Trophoblast cell (in vitro differentiated cells and primary cell): Measurements from ENCODE around the gene EVC2.

Experiments used
- DNase-seq, 2 donors: peaks; one replicate each; pipeline ENCODE4 v3.0.0-alpha.2; 2016
- H2AFZ ChIP-seq: 2 replicates; pipeline ENCODE4 v1.6.1; 2013; ENCODE audit warnings: low read length, moderate library complexity, mild to moderate bottlenecking; ENCODE audit not compliant: insufficient read depth, poor library complexity
- H2AK5ac ChIP-seq: 2 replicates; pipeline ENCODE4 v1.6.1; 2013; ENCODE audit warnings: mild to moderate bottlenecking, low read length
- H2BK120ac ChIP-seq: 2 replicates; pipeline ENCODE4 v1.6.1; 2013; ENCODE audit warnings: low read length, mild to moderate bottlenecking, moderate library complexity; ENCODE audit not compliant: insufficient read depth, poor library complexity
- H2BK12ac ChIP-seq: 2 replicates; pipeline ENCODE4 v1.6.1; 2013; ENCODE audit warnings: mild to moderate bottlenecking, low read length, moderate library complexity
- H2BK5ac ChIP-seq: 2 replicates; pipeline ENCODE4 v1.6.1; 2013; ENCODE audit warnings: low read length, low read depth, moderate library complexity, mild to moderate bottlenecking; ENCODE audit not compliant: poor library complexity
- H3K14ac ChIP-seq: 2 replicates; pipeline ENCODE4 v1.6.1; 2013; ENCODE audit warnings: mild to moderate bottlenecking, low read length
- H3K18ac ChIP-seq: 2 replicates; pipeline ENCODE4 v1.6.1; 2013; ENCODE audit warnings: mild to moderate bottlenecking, low read length
- H3K23ac ChIP-seq: 2 replicates; pipeline ENCODE4 v1.6.1; 2013; ENCODE audit warnings: low read length
- H3K27ac ChIP-seq: 2 replicates; pipeline ENCODE4 v1.5.1; 2013; ENCODE audit warnings: low read depth, mild to moderate bottlenecking, inconsistent platforms, low read length, moderate library complexity
- H3K27me3 ChIP-seq: 2 replicates; pipeline ENCODE4 v1.6.1; 2013; ENCODE audit warnings: inconsistent platforms, mild to moderate bottlenecking, low read length, moderate library complexity; ENCODE audit not compliant: insufficient read depth
- H3K36me3 ChIP-seq, 2 experiments: 1 replicate in 1 of 2; 2 replicates in 1 of 2; pipeline ENCODE4 v1.6.1; 2013; ENCODE audit warnings: low read length in 2 of 2, mild to moderate bottlenecking in 2 of 2, moderate library complexity in 1 of 2; ENCODE audit not compliant: insufficient read depth in 2 of 2, control insufficient read depth in 1 of 2
- H3K4ac ChIP-seq: 2 replicates; pipeline ENCODE4 v1.6.1; 2013; ENCODE audit warnings: low read depth, mild to moderate bottlenecking, low read length, moderate library complexity
- H3K4me1 ChIP-seq, 2 experiments: 1 replicate in 1 of 2; 2 replicates in 1 of 2; pipeline ENCODE4 v1.6.1; 2013; ENCODE audit warnings: low read length in 2 of 2, mild to moderate bottlenecking in 2 of 2, moderate library complexity in 1 of 2; ENCODE audit not compliant: insufficient read depth in 2 of 2, control insufficient read depth in 1 of 2
- H3K4me2 ChIP-seq: 2 replicates; pipeline ENCODE4 v1.6.1; 2013; ENCODE audit warnings: inconsistent platforms, mild to moderate bottlenecking, low read length, moderate library complexity
- H3K4me3 ChIP-seq: 2 replicates; pipeline ENCODE4 v1.5.1; 2013; ENCODE audit warnings: mild to moderate bottlenecking, low read depth, low read length, inconsistent platforms
- H3K79me1 ChIP-seq: one replicate; pipeline ENCODE4 v1.6.1; 2013; ENCODE audit warnings: low read length
- H3K79me2 ChIP-seq: 2 replicates; pipeline ENCODE4 v1.6.1; 2013; ENCODE audit warnings: low read length, mild to moderate bottlenecking; ENCODE audit not compliant: control insufficient read depth, insufficient read depth, poor library complexity
- H3K9ac ChIP-seq: 2 replicates; pipeline ENCODE4 v1.6.1; 2013; ENCODE audit warnings: mild to moderate bottlenecking, low read length
- H3K9me3 ChIP-seq: 2 replicates; pipeline ENCODE4 v1.6.1; 2013; ENCODE audit warnings: low read depth, mild to moderate bottlenecking, control low read depth, inconsistent platforms, low read length; ENCODE audit not compliant: insufficient read depth
- H4K12ac ChIP-seq: 2 replicates; pipeline ENCODE4 v1.6.1; 2013; ENCODE audit warnings: low read depth, mild to moderate bottlenecking, low read length, moderate library complexity
- H4K8ac ChIP-seq: 2 replicates; pipeline ENCODE4 v1.6.1; 2013; ENCODE audit warnings: low read depth, mild to moderate bottlenecking, low read length, moderate library complexity
- H4K91ac ChIP-seq: one replicate; pipeline ENCODE4 v1.6.1; 2013; ENCODE audit warnings: low read depth, mild to moderate bottlenecking, low read length, moderate library complexity
- WGBS: extraction: QIAGEN DNeasy Blood & Tissue Kit; methylation state at CpG from one replicate; pipeline ENCODE4 v1.1.7; 2013; ENCODE audit warnings: missing lambda C conversion rate; ENCODE audit not compliant: insufficient read length, insufficient coverage; ENCODE audit errors: extremely low coverage; 5-methylcytosine and 5-hydroxymethylcytosine counted together

The EVC2 gene

DNA sequence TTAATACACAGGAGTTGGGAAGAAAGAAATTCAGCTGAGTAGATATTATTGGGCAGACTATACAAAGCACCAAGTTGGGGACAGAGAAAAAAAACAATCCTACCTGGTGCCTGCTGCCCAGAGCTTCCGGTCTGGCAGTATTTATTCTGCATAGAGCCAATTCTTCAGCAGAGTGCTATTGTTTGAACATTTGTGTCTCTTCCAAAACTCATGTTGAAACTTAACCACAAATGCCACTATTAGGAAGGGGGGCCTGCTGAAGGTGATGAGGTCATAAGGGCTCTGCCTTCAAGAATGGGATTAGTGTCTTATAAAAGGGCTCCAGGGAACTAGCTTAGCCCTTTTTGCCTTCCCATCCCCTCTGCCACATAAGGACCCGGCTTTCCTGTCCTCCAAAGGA lies 136.2 kb downstream of the EVC2 start:
- Histone ChIP-seq H3K79me1 (no peaks in the 10 kb centered on the region), H3K4me2 (no peak overlapping the region), H3K18ac (no peak overlapping the region), H2BK12ac (no peak overlapping the region), H3K79me2 (no peaks in the 10 kb centered on the region), H3K36me3 (peaks cover 15 to 18% of the 10 kb centered on the region in 2 experiments), H3K9me3 (peaks cover 3% of the 10 kb centered on the region), H3K27ac (no peak overlapping the region), H4K12ac (no peak overlapping the region), H3K4ac (no peak overlapping the region), H4K8ac (no peak overlapping the region), H3K23ac (no peak overlapping the region), H2BK120ac (no peak overlapping the region), H3K14ac (no peak overlapping the region), H4K91ac (no peak overlapping the region), H3K4me3 (no peak overlapping the region), H3K9ac (no peak overlapping the region), H3K4me1 (peaks cover 0 to 3% of the 10 kb centered on the region in 2 experiments), H2AFZ (no peak overlapping the region), H3K27me3 (no peaks in the 10 kb centered on the region), H2AK5ac (no peak overlapping the region), H2BK5ac (no peak overlapping the region)
- WGBS, result no CpG with 5 or more reads among the region's 2 CpGs
- DNase-seq, result no peak

DNA sequence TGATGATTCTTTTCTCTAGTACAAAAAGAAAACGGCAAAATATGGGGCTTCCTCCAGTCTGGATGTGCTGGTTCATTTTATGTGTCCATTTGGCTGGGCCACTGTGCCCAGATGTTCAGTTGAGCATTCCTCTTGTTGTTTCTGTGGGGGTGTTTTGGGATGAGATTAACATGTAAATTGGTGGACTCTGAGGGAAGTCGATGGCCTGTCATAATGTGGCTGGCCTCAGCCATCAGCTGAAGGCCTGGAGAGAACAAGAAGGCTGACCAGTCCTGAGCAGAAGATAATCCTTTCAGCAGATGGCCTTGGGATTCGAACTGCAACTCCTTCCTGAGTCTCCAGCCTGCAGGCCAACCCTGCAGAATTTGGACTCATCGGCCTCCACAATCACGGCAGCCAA lies 136.7 kb downstream of the EVC2 start:
- peaks cover 0 to under 1% of the 10 kb centered on the region in 2 experiments for H3K4me1 ChIP-seq
- no peaks in the 10 kb centered on the region for H3K79me2 ChIP-seq
- H4K8ac ChIP-seq, result no peak overlapping the region
- H3K27ac ChIP-seq, result no peak overlapping the region
- no peak overlapping the region for H3K4ac ChIP-seq
- no CpG with 5 or more reads among the region's 5 CpGs for WGBS
- H3K27me3 ChIP-seq, result no peaks in the 10 kb centered on the region
- H4K91ac ChIP-seq, result no peak overlapping the region
- no peak overlapping the region for H3K4me2 ChIP-seq
- no peak overlapping the region for H3K18ac ChIP-seq
- peaks cover 3% of the 10 kb centered on the region for H3K9me3 ChIP-seq
- no peaks in the 10 kb centered on the region for H3K79me1 ChIP-seq
- H3K36me3 ChIP-seq, result peaks cover 15 to 18% of the 10 kb centered on the region in 2 experiments
- DNase-seq, result no peak
- H2AFZ ChIP-seq, result no peak overlapping the region
- H3K14ac ChIP-seq, result no peak overlapping the region
- H2BK120ac ChIP-seq, result no peak overlapping the region
- no peak overlapping the region for H2BK12ac ChIP-seq
- no peak overlapping the region for H2BK5ac ChIP-seq
- H4K12ac ChIP-seq, result no peak overlapping the region
- H3K9ac ChIP-seq, result no peak overlapping the region
- H3K23ac ChIP-seq, result no peak overlapping the region
- no peak overlapping the region for H3K4me3 ChIP-seq
- no peak overlapping the region for H2AK5ac ChIP-seq

- H2AK5ac ChIP-seq, result no peak overlapping the region
- no peaks in the 10 kb centered on the region for H3K9me3 ChIP-seq
- H3K4me2 ChIP-seq, result no peak overlapping the region
- H3K4me1 ChIP-seq, result no peaks in the 10 kb centered on the region
- H3K79me2 ChIP-seq, result no peaks in the 10 kb centered on the region
- no peak overlapping the region for H2AFZ ChIP-seq
- H2BK5ac ChIP-seq, result no peak overlapping the region
- H3K9ac ChIP-seq, result no peak overlapping the region
- no peak overlapping the region for H3K27ac ChIP-seq
- H3K4ac ChIP-seq, result no peak overlapping the region
- H3K23ac ChIP-seq, result no peak overlapping the region
- no peak overlapping the region for H3K14ac ChIP-seq
- H3K79me1 ChIP-seq, result no peaks in the 10 kb centered on the region
- H3K18ac ChIP-seq, result no peak overlapping the region
- no peak overlapping the region for H3K4me3 ChIP-seq
- H4K91ac ChIP-seq, result no peak overlapping the region
- no peak overlapping the region for H4K12ac ChIP-seq
- H3K36me3 ChIP-seq, result peaks cover 17 to 23% of the 10 kb centered on the region in 2 experiments
- no peak overlapping the region for H2BK12ac ChIP-seq
- no peak overlapping the region for H2BK120ac ChIP-seq
- no CpG with 5 or more reads among the region's 5 CpGs for WGBS
- no peak for DNase-seq
- H3K27me3 ChIP-seq, result no peaks in the 10 kb centered on the region
- H4K8ac ChIP-seq, result no peak overlapping the region
These were observed 138.9 kb downstream of the EVC2 start for GRCh38 chr4:5569451-5569850.

GRCh38 chr4:5568931-5569330 lies 139.4 kb downstream of the EVC2 start:
- no peak overlapping the region for H4K91ac ChIP-seq
- H4K12ac ChIP-seq, result no peak overlapping the region
- H3K14ac ChIP-seq, result no peak overlapping the region
- peaks cover 13 to 23% of the 10 kb centered on the region in 2 experiments for H3K36me3 ChIP-seq
- no peak overlapping the region for H3K23ac ChIP-seq
- no peak overlapping the region for H2AFZ ChIP-seq
- WGBS, result no CpG with 5 or more reads among the region's 6 CpGs
- H2BK120ac ChIP-seq, result no peak overlapping the region
- no peak overlapping the region for H2BK12ac ChIP-seq
- H3K27ac ChIP-seq, result no peak overlapping the region
- H2AK5ac ChIP-seq, result no peak overlapping the region
- H3K79me2 ChIP-seq, result no peaks in the 10 kb centered on the region
- H3K9ac ChIP-seq, result no peak overlapping the region
- DNase-seq, result no peak
- H4K8ac ChIP-seq, result no peak overlapping the region
- no peaks in the 10 kb centered on the region for H3K79me1 ChIP-seq
- no peak overlapping the region for H2BK5ac ChIP-seq
- no peaks in the 10 kb centered on the region for H3K4me1 ChIP-seq
- H3K4me2 ChIP-seq, result no peak overlapping the region
- H3K27me3 ChIP-seq, result no peaks in the 10 kb centered on the region
- H3K4me3 ChIP-seq, result no peak overlapping the region
- no peak overlapping the region for H3K18ac ChIP-seq
- H3K9me3 ChIP-seq, result no peaks in the 10 kb centered on the region
- H3K4ac ChIP-seq, result no peak overlapping the region
